ENCODE measurements around the gene CCR5.
A peak's percentile ranks its signal among the peaks of the same experiment; 100 is the strongest.
"Not testable (repeated sequence)": the region's sequence is repeated elsewhere in the genome, so short reads cannot be mapped to it uniquely, and the experiment has no call there.

CCR5 gene

GRCh38 chr3:46370839-46371518 is at the start of gene CCR5:
Gene CCR5, plus strand, starts transcription at chr3:46370946. Its CDS starts 1,957 bp downstream, at chr3:46372903.
- DNase-seq = no peak

DNA sequence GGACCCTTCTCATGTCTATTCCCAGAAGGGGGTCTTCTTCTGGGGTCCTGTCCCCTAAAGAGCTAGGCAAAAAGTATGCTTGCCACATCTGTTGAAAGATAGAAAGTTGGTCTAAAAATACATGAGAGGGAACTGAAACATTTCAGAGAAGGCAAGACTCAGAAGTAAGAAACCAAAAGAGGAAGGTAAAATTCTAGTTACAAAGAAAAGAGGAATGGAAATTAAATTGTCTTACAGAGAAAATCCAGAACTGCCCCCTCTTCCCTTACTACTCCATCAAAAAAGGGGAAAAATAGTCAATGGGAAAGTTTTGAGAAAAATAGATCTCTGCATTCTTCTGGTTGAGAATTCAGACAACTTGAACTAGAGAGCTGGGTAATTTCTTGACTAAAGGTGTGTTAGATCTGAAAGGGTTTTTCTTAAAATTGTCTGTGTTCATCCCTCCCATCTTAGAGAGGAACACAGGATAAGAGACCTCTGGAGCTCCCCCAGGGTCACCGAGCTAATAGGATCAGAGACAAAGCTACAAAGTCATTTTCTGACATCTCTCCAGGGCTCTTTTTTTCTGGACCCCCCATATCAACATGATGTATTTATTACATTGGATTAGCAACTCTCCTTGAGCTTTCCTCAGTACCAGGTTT is 49.2 kb upstream of the CCR5 start:
- no peak for DNase-seq

DNA sequence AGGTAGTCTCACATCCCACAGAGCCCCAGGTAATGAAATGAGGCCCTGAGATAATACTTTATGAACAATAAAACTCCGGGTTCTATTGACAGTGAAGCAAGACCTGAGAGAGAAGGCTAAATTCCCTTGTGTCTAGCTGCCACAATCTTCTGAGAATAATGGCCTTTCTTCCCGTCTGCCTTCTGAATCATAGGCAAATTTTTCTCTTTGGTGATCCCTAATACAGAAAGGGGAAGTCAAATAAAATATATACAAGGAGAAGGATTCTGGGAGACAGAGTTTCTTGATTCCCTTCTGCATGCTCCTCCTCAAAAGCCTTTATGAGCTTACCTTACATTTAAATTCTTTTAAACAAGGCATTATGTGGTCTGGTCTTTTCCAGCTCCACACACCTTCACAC is 46.7 kb upstream of the CCR5 start:
- DNase-seq = no peak

DNA sequence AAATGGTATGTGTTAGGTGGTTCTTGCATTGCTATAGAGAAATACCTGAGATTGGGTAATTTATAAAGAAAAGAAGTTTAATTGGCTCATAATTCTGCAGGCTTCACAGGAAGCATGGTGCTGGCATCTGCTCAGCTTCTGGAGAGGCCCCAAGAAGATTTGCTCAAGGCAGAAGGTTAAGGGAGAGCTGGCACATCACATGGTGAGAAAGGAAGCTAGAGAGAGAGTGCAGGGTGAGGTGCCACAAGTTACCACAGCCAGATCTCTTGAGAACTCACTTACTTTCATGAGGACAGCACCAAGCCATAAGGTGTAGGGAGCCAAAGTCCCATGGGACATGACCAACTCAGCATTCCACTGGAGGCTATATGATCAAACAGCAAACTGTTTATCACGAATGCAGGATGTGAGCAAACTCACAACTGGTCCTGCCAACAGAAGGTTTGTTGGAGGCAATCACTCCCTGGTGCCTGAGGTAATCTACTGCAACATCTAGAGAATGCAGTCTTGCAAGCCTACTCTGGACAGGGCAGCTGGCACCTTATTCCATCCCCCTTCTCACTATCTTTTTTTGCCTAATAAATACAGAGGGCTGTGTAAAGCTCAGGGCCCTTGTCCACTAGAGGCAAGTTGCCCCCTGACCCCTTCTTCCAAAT is 45.0 kb upstream of the CCR5 start:
- DNase-seq = no peak

- DNase-seq = not testable (repeated sequence)
These were observed 40.1 kb upstream of the CCR5 start for GRCh38 chr3:46330676-46331075.

DNA sequence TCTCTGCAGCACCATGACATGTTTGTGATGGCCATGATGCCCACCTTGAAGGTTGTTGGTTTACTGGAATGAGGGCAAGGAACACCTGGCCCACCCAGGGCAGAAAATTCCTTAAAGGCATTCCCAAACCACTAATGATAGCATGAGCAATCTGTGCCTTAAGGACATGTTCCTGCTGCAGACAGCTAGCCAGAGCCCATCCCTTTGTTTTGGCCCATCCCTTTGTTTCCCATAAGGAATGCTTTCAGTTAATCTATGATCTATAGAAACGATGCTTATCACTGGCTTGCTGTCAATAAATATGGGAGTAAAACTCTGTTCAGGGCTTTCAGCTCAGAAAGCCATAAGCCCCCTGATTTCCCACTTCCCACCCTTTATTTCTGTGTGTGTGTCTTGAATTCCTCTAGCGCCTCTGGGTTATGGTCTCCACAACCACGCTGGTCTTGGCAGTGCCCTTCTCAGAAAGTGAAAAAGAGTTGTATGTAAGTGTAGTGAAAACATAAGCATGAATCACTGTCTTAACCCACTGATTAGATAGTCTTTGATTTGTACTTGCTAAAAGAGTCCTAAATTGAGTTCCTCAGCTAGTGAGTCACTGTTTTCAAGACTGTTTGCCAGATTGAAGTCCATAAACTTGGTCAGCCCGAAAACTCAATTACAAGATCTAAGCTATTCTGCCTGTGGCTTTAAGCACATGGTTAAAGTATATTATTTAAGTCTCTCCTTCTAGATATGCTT is 35.8 kb upstream of the CCR5 start:
- no peak for DNase-seq

GRCh38 chr3:46335541-46335940 is 35.2 kb upstream of the CCR5 start:
- no peak for DNase-seq

DNA sequence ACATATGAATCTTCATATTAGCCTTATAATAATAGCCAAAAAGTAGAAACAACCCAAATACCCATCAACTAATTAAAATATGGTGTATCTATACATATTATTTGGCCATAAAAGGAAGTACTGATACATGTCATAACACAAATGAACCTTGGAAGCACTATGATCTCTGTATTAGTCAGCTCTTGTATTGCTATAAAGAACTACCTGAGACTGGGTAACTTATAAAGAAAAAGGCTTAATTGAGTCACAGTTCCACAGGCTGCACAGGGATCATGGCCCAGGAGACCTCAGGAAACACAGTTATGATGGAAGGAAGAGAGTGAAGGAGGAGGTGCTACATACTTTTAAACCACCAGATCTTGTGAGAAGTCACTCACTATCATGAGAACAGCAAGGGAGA is 32.8 kb upstream of the CCR5 start:
- DNase-seq = no peak

DNA sequence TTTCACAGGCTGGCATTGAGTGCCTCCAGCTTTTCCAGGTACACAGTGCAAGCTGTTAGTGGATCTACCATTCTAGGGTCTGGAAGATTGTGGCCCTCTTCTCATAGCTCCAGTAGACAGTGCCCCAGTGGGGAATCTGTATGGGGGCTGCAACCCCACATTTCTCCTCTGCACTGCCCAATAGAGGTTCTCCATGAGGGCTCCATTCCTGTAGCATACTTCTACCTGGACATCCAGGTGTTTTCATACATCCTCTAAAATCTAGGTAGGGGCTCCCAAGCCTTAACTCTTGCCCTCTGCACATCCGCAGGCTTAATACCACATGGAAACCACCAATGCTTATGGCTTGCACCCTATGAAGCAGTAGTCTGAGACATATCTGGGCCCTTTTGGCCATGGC is 31.9 kb upstream of the CCR5 start:
- DNase-seq = no peak

DNA sequence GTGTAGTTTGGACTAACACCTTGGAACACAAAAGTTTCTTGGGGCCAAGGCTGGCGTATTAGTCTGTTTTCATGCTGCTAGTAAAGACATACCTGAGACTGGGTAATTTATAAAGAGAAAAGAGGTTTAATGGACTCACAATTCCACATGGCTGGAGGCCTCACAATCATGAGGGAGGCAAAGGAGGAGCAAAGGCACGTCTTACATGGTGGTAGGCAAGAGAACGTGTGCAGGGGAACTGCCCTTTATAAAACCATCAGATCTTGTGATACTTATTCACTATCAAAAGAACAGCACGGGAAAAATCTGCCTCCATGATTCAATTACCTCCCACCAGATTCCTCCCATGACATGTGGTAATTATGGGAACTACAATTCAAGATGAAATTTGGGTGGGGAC is 26.3 kb upstream of the CCR5 start:
- no peak for DNase-seq

DNA sequence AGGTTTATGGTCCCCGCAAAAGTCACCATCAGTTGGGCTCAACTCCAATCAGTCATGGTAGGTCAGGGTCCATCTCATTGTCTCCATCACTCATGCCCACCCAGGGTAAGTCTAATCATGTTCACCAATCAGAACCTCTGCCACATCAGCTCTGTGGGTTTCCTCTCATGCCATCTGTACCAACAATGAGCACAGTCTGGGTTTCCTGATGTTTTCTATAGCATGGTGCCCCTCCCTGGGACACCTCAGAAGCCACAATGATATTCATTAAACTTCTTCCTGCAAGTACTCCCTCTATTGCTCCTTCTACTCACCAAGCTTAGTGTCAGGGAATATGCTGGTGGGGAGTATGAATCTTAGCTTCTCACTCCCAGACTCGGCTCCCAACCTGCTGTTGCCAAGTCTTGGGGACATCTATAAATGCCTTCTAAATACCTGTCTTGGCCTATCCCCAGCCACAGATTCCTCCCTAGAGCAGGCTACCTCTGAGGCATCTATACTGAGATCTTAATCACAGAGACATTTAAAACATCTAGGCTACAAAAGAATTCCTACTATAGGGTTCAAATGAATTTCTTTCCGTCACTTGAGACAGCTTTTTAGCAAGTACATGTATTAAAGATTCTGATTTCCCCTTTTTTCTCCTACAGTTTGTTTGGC is 21.8 kb upstream of the CCR5 start:
- DNase-seq = peak; percentile 52

DNA sequence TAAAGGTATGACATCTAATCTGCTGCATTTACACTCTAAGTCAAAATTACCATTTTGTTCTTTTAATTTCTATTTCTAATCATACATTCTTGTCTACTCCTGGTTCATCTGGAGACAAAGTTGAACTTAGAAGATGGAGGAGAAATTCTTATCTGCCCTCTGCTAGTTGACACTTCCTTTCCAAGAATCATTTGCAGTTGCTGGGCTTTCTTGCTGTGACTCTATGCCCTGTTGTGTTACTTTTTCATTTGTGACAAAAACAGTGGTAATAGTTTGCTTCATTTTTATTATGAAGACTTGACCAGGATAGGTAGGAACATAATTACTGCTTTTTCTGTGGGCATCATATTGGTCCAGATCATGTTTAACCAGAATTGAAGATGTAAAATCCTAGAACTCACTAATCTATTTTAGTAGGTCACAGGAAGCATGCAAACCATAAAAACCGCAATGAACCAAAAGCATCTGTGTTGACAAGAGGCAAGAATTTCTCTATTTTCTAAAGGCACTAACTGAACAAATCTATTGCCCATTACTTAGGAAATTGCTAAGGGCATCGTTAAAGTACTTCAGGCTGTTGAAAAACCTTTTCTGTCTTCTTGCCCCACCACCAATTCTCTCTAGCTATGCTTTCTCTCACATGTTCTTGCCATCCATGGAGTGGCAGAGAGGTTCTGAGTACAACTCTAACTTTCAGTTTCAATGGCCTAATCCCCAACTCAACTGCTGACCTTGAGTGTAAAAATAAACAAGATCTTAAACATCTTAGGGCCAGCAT is 21.1 kb upstream of the CCR5 start:
- peak; percentile 44 for DNase-seq

GRCh38 chr3:46350262-46350565 is 20.5 kb upstream of the CCR5 start:
- DNase-seq = no peak

GRCh38 chr3:46351646-46352045 is 19.1 kb upstream of the CCR5 start:
- no peak for DNase-seq

DNA sequence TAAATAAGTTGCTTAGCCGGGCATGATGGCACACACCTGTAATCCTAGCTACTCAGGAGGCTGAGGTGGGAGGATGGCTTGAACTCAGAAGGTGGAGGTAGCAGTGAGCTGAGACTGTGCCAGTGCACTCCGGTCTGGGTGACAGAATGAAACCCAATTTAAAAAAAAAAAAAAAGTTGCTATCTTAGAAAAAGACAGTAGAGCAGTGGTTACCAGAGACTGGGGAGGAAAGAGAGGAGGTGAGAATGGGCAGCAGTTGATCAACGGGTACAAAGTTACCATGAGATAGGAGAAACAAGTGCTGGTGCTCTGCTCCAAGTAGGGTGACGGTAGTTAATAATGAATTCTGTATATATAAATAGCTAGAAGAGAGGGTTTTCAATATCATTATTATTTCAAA is 17.7 kb upstream of the CCR5 start:
- DNase-seq = no peak

- no peak for DNase-seq
These were observed 16.9 kb upstream of the CCR5 start, which contains the start of gene CCR2 for GRCh38 chr3:46353647-46354410. Gene CCR2, plus strand, starts transcription at chr3:46354111. Its CDS starts 3,417 bp downstream, at chr3:46357528.

DNA sequence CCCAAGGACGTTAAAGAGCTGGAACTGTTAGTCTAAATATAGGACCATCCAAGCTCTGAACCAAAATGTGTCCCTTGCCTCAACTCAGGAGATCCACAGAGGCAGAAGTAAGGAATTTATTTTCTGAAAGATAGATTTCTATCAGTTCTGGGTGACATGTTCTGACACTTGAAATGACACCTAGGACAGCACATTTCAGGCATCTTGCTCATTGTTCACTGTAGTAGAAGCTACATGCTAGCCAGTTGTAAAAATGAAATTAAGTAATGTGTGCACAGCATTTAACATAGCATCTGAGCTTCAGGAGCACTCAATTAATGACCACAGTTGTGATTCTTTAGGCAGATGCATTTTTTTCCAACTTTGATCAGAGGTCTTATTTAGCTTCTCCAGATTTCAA is 16.3 kb upstream of the CCR5 start:
- no peak for DNase-seq

DNA sequence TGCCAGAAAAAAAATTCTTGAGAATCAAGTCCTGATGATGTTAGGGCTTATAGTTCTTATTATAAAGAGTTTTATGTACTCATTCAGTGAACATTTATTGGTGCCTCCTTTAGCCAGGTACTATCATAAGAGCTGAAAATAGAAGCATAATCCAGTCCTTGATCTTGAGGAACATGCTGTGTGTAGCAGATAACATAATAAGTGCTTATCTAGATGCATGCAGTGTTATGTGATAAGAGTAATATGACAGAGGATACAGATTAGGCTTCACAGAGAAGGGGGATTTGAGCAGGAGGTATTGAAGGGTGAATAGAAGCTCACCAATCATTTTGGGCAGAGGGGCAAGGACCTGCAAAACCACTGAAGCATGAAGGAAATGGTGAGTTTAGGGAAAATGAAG is 15.8 kb upstream of the CCR5 start:
- no peak for DNase-seq

DNA sequence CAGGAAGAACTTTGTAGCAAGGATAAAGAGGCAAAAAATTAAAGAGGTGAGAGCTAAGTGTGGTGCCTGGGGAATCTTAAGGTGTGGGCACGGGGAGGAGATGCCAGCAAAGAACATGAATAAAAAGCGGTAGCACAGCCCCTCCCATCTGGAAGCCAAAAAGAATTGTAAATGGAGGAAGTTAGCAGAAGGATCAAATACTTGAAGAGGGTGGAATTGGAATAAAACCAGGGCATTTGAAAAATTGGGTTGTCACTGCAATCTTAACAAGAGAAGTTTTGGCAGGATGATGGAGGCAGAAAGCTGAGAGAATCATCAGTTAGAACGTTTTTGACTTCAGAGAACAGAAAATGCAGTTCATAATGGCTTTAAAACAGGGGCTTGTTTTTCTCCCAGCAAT is 14.5 kb upstream of the CCR5 start:
- DNase-seq = no peak

GRCh38 chr3:46356909-46357308 is 13.8 kb upstream of the CCR5 start:
- DNase-seq = no peak

GRCh38 chr3:46358466-46358865 is 12.3 kb upstream of the CCR5 start:
- no peak for DNase-seq
